ENCODE results near the gene POLL. TPM values are rescaled to one million over a fixed set of nuclear protein-coding genes. Genes with fewer than 3 reads are reported as not detected.

POLL gene
- polyA plus RNA-seq, 1 donor (not counting 4 experiments of a cell fraction or from before 2014, with no cell fraction given): 11.9 TPM

- Histone ChIP-seq H3K9me1 (ENCODE audit: control insufficient read depth, extremely low read depth, insufficient read depth, low read length) (no peaks in the 10 kb centered on the region), H3K4me1 (ENCODE audit: control insufficient read depth, extremely low read depth, insufficient read depth, low read length) (no peaks in the 10 kb centered on the region), H3K4me2 (ENCODE audit: control insufficient read depth, extremely low read depth, insufficient read depth, low read depth, low read length) (no peak overlapping the region), H3K27ac (ENCODE audit: control insufficient read depth, insufficient read depth, low read length) (no peak overlapping the region), H3K36me3 (ENCODE audit: control insufficient read depth in 2 of 2, extremely low read depth in 1 of 2, insufficient read depth in 2 of 2, low read length in 2 of 2) (peaks cover 20 to 39% of the 10 kb centered on the region in 2 experiments), H4K20me1 (ENCODE audit: control insufficient read depth, extremely low read depth, insufficient read depth, low read length) (no peaks in the 10 kb centered on the region), H2AFZ (ENCODE audit: control insufficient read depth, low read length) (no peak overlapping the region), H3K9me3 (ENCODE audit: control insufficient read depth, low read depth, low read length) (no peaks in the 10 kb centered on the region), H3K9ac (ENCODE audit: control insufficient read depth, extremely low read depth, insufficient read depth, low read length) (no peak overlapping the region), H3K27me3 (ENCODE audit: control insufficient read depth, extremely low read depth, insufficient read depth, low read length) (no peaks in the 10 kb centered on the region), H3K79me2 (ENCODE audit: control insufficient read depth, insufficient read depth, low read length) (no peaks in the 10 kb centered on the region), H3K4me3 (ENCODE audit: control insufficient read depth in 2 of 3, extremely low read depth in 1 of 3, insufficient read depth in 2 of 3, low read depth in 1 of 3, low read length in 3 of 3) (no peak overlapping the region)
- DNase-seq (ENCODE audit: low read depth, low spot score) (no peak), FAIRE-seq (no peak)
- TF ChIP-seq, protein P1, sequence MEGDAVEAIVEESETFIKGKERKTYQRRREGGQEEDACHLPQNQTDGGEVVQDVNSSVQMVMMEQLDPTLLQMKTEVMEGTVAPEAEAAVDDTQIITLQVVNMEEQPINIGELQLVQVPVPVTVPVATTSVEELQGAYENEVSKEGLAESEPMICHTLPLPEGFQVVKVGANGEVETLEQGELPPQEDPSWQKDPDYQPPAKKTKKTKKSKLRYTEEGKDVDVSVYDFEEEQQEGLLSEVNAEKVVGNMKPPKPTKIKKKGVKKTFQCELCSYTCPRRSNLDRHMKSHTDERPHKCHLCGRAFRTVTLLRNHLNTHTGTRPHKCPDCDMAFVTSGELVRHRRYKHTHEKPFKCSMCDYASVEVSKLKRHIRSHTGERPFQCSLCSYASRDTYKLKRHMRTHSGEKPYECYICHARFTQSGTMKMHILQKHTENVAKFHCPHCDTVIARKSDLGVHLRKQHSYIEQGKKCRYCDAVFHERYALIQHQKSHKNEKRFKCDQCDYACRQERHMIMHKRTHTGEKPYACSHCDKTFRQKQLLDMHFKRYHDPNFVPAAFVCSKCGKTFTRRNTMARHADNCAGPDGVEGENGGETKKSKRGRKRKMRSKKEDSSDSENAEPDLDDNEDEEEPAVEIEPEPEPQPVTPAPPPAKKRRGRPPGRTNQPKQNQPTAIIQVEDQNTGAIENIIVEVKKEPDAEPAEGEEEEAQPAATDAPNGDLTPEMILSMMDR (optimal IDR thresholded peaks at IDR 0.05 in 1 of 3, IDR thresholded peaks at IDR 0.05 in 1 of 3, conservative IDR thresholded peaks at IDR 0.05 in 1 of 3; ENCODE audit: extremely low read depth in 1 of 3, insufficient read depth in 2 of 3, low read length in 3 of 3): no peak
- TF ChIP-seq EZH2 (IDR thresholded peaks at IDR 0.05; ENCODE audit: low read length): no peak
- dilution Hi-C loops (cut with MboI; ENCODE audit: extremely low pct_ligation_motif_present, low sequenced_read_pairs): no loop called here
Observed at GRCh38 chr10:101607124-101607523, 19.1 kb upstream of the POLL start.

GRCh38 chr10:101602761-101603398, 14.8 kb upstream of the POLL start:
- Histone ChIP-seq H3K4me3 (ENCODE audit: control insufficient read depth in 2 of 3, extremely low read depth in 1 of 3, insufficient read depth in 2 of 3, low read depth in 1 of 3, low read length in 3 of 3) (no peak overlapping the region), H3K9me1 (ENCODE audit: control insufficient read depth, extremely low read depth, insufficient read depth, low read length) (no peaks in the 10 kb centered on the region), H3K27me3 (ENCODE audit: control insufficient read depth, extremely low read depth, insufficient read depth, low read length) (no peaks in the 10 kb centered on the region), H3K27ac (ENCODE audit: control insufficient read depth, insufficient read depth, low read length) (no peak overlapping the region), H3K4me2 (ENCODE audit: control insufficient read depth, extremely low read depth, insufficient read depth, low read depth, low read length) (no peak overlapping the region), H3K4me1 (ENCODE audit: control insufficient read depth, extremely low read depth, insufficient read depth, low read length) (no peaks in the 10 kb centered on the region), H4K20me1 (ENCODE audit: control insufficient read depth, extremely low read depth, insufficient read depth, low read length) (no peaks in the 10 kb centered on the region), H3K36me3 (ENCODE audit: control insufficient read depth in 2 of 2, extremely low read depth in 1 of 2, insufficient read depth in 2 of 2, low read length in 2 of 2) (peaks cover 4 to 10% of the 10 kb centered on the region in 2 experiments), H2AFZ (ENCODE audit: control insufficient read depth, low read length) (no peak overlapping the region), H3K79me2 (ENCODE audit: control insufficient read depth, insufficient read depth, low read length) (no peaks in the 10 kb centered on the region), H3K9me3 (ENCODE audit: control insufficient read depth, low read depth, low read length) (no peaks in the 10 kb centered on the region), H3K9ac (ENCODE audit: control insufficient read depth, extremely low read depth, insufficient read depth, low read length) (no peak overlapping the region)
- FAIRE-seq (peak; percentile 46), DNase-seq (ENCODE audit: low read depth, low spot score) (peak; percentile 25)
- dilution Hi-C loops (cut with MboI; ENCODE audit: extremely low pct_ligation_motif_present, low sequenced_read_pairs): no loop called here
- TF ChIP-seq EZH2 (IDR thresholded peaks at IDR 0.05; ENCODE audit: low read length): no peak
- TF ChIP-seq, protein P1 (optimal IDR thresholded peaks at IDR 0.05 in 1 of 3, IDR thresholded peaks at IDR 0.05 in 1 of 3, conservative IDR thresholded peaks at IDR 0.05 in 1 of 3; ENCODE audit: extremely low read depth in 1 of 3, insufficient read depth in 2 of 3, low read length in 3 of 3): peak; percentile 91 to 95 (median 91)

Data from keratinocyte (primary cell).